ENCODE measurements around the gene CCNG1. TPM values are rescaled to one million over a fixed set of nuclear protein-coding genes. Genes with fewer than 3 reads are reported as not detected.

CCNG1 gene
- total RNA-seq, 1 donor from 2014 or later = 149 TPM

GRCh38 chr5:163478126-163478981, 41.0 kb downstream of the CCNG1 start:
- H3K4me3 Mint-ChIP-seq (ENCODE audit: unreplicated experiment) = no peak overlapping the region
- no peak for TF ChIP-seq CTCF (IDR thresholded peaks at IDR 0.05; ENCODE audit: partially characterized antibody, unreplicated experiment)
- no peaks in the 10 kb centered on the region for H3K4me1 Mint-ChIP-seq (ENCODE audit: low read depth, unreplicated experiment)
- no peak overlapping the region for H3K27ac Mint-ChIP-seq (ENCODE audit: unreplicated experiment)
- peaks cover 2% of the 10 kb centered on the region for H3K27me3 Mint-ChIP-seq (ENCODE audit: unreplicated experiment)
- H3K9me3 Mint-ChIP-seq (ENCODE audit: unreplicated experiment) = no peaks in the 10 kb centered on the region
- no peaks in the 10 kb centered on the region for H3K36me3 Mint-ChIP-seq (ENCODE audit: unreplicated experiment)
- no peak for DNase-seq

- Mint-ChIP-seq H3K4me3 (ENCODE audit: unreplicated experiment) (no peak overlapping the region), H3K36me3 (ENCODE audit: unreplicated experiment) (no peaks in the 10 kb centered on the region), H3K9me3 (ENCODE audit: unreplicated experiment) (no peaks in the 10 kb centered on the region), H3K4me1 (ENCODE audit: low read depth, unreplicated experiment) (no peaks in the 10 kb centered on the region), H3K27ac (ENCODE audit: unreplicated experiment) (no peak overlapping the region), H3K27me3 (ENCODE audit: unreplicated experiment) (peaks cover 2% of the 10 kb centered on the region)
- no peak for TF ChIP-seq CTCF (IDR thresholded peaks at IDR 0.05; ENCODE audit: partially characterized antibody, unreplicated experiment)
- no peak for DNase-seq
Observed at GRCh38 chr5:163478982-163479271, 41.5 kb downstream of the CCNG1 start.

- Mint-ChIP-seq H3K4me1 (ENCODE audit: low read depth, unreplicated experiment) (no peaks in the 10 kb centered on the region), H3K27ac (ENCODE audit: unreplicated experiment) (no peak overlapping the region), H3K9me3 (ENCODE audit: unreplicated experiment) (no peaks in the 10 kb centered on the region), H3K4me3 (ENCODE audit: unreplicated experiment) (no peak overlapping the region), H3K27me3 (ENCODE audit: unreplicated experiment) (no peaks in the 10 kb centered on the region), H3K36me3 (ENCODE audit: unreplicated experiment) (no peaks in the 10 kb centered on the region)
- peak; percentile 32 for DNase-seq
- no peak for TF ChIP-seq CTCF (IDR thresholded peaks at IDR 0.05; ENCODE audit: partially characterized antibody, unreplicated experiment)
Observed at GRCh38 chr5:163489055-163489744, 51.8 kb downstream of the CCNG1 start.

GRCh38 chr5:163489745-163490075, 52.3 kb downstream of the CCNG1 start:
- Mint-ChIP-seq H3K27me3 (ENCODE audit: unreplicated experiment) (no peaks in the 10 kb centered on the region), H3K27ac (ENCODE audit: unreplicated experiment) (no peak overlapping the region), H3K4me1 (ENCODE audit: low read depth, unreplicated experiment) (no peaks in the 10 kb centered on the region), H3K9me3 (ENCODE audit: unreplicated experiment) (no peaks in the 10 kb centered on the region), H3K4me3 (ENCODE audit: unreplicated experiment) (no peak overlapping the region), H3K36me3 (ENCODE audit: unreplicated experiment) (no peaks in the 10 kb centered on the region)
- DNase-seq = no peak
- no peak for TF ChIP-seq CTCF (IDR thresholded peaks at IDR 0.05; ENCODE audit: partially characterized antibody, unreplicated experiment)

Other genes starting within 250 kb of the CCNG1 start
- gene NUDCD2, start 22.5 kb downstream of the CCNG1 start, total RNA-seq (ENCODE audit: unreplicated experiment) = 19.2 TPM
- 7.4 TPM for gene HMMR, start 23.0 kb downstream of the CCNG1 start, total RNA-seq (ENCODE audit: unreplicated experiment)
- 23.1 TPM for gene MAT2B, start 68.0 kb downstream of the CCNG1 start, total RNA-seq (ENCODE audit: unreplicated experiment)

All from glutamatergic neuron (in vitro differentiated cells).